ENCODE measurements around the gene GPC3.
A peak's percentile ranks its signal among the peaks of the same experiment; 100 is the strongest.
"Not testable (repeated sequence)": the region's sequence is repeated elsewhere in the genome, so short reads cannot be mapped to it uniquely, and the experiment has no call there.

GPC3 gene

GRCh38 chrX:133985164-133985966, at the start of gene GPC3:
Gene GPC3, minus strand, starts transcription at chrX:133985594.
- no peaks in the 10 kb centered on the region for H3K9me3 Mint-ChIP-seq (ENCODE audit: low read depth)
- peaks cover 12% of the 10 kb centered on the region for H3K27me3 Mint-ChIP-seq
- H3K36me3 Mint-ChIP-seq, result no peaks in the 10 kb centered on the region
- no peak within 1 kb of the TSS for H3K27ac Mint-ChIP-seq
- H3K4me3 Mint-ChIP-seq, result peak within 1 kb of the TSS; percentile 77
- H3K4me1 Mint-ChIP-seq (ENCODE audit: low read depth), result peaks cover 8% of the 10 kb centered on the region

GRCh38 chrX:134032441-134032840, 47.0 kb upstream of the GPC3 start:
- Mint-ChIP-seq H3K36me3 (no peaks in the 10 kb centered on the region), H3K27ac (no peak overlapping the region), H3K4me1 (ENCODE audit: low read depth) (no peaks in the 10 kb centered on the region), H3K4me3 (no peak overlapping the region), H3K9me3 (ENCODE audit: low read depth) (no peaks in the 10 kb centered on the region), H3K27me3 (no peaks in the 10 kb centered on the region)

- H3K27ac Mint-ChIP-seq, result no peak overlapping the region
- no peaks in the 10 kb centered on the region for H3K9me3 Mint-ChIP-seq (ENCODE audit: low read depth)
- no peaks in the 10 kb centered on the region for H3K27me3 Mint-ChIP-seq
- no peaks in the 10 kb centered on the region for H3K36me3 Mint-ChIP-seq
- peaks cover 8% of the 10 kb centered on the region for H3K4me1 Mint-ChIP-seq (ENCODE audit: low read depth)
- peak overlapping the region; percentile 40 for H3K4me3 Mint-ChIP-seq
Measured at GRCh38 chrX:134026565-134027311, 41.3 kb upstream of the GPC3 start.

DNA sequence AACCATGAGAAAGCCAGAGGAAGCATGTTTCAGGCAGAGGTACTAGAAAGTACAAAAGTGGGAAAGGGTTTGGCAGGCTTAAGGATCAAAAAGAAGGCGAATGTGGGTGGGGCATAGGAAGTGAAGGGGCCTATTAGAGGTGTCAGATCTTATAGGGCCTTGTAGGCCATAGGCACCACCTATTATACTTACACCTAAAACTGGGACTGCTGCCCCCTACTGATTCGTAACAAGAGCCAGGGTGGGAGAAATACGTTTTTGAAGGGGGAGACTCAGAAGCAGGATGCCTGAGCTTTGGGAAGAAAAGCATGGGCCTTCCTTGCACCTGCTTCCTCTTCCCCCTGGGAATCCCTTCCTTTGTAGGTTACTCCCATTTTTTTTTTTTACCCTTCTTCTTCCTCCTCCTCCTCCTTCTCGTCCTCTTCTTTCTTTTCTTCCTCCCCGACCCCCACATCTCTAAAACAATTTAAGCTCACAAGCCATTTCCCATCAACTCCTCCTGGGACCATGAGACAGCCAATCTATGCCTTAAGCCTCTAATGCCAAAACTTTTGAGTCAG, 40.7 kb upstream of the GPC3 start:
- Mint-ChIP-seq H3K9me3 (ENCODE audit: low read depth) (no peaks in the 10 kb centered on the region), H3K27me3 (no peaks in the 10 kb centered on the region), H3K4me3 (peak overlapping the region; percentile 40), H3K27ac (no peak overlapping the region), H3K4me1 (ENCODE audit: low read depth) (peaks cover 8% of the 10 kb centered on the region), H3K36me3 (no peaks in the 10 kb centered on the region)

- no peaks in the 10 kb centered on the region for H3K36me3 Mint-ChIP-seq
- H3K4me1 Mint-ChIP-seq (ENCODE audit: low read depth), result peaks cover 8% of the 10 kb centered on the region
- H3K27me3 Mint-ChIP-seq, result no peaks in the 10 kb centered on the region
- no peaks in the 10 kb centered on the region for H3K9me3 Mint-ChIP-seq (ENCODE audit: low read depth)
- no peak overlapping the region for H3K27ac Mint-ChIP-seq
- no peak overlapping the region for H3K4me3 Mint-ChIP-seq
Measured at GRCh38 chrX:134024686-134025377, 39.4 kb upstream of the GPC3 start.

- Mint-ChIP-seq H3K27ac (no peak overlapping the region), H3K36me3 (no peaks in the 10 kb centered on the region), H3K9me3 (ENCODE audit: low read depth) (no peaks in the 10 kb centered on the region), H3K27me3 (no peaks in the 10 kb centered on the region), H3K4me1 (ENCODE audit: low read depth) (peaks cover 8% of the 10 kb centered on the region), H3K4me3 (no peak overlapping the region)
Measured at GRCh38 chrX:134023851-134024281, 38.5 kb upstream of the GPC3 start.

DNA sequence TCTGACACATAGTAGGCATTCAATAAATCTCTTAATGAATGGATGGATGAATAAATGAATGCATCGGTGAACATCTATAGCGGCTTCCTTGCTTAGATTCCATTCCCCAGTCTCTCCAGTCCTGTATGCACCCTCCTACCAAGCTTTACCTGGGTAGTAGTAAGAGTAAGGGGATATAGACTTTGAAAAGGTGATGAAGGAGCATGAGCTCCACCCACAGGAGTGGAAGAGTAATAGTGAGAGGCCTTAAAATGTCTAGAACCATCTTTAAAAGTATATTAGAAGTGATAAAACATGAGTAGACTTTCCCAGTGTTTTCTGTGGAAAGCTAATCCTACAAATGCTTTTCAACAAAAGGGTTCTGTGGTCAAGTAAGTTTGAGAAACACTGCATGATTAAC, 35.5 kb upstream of the GPC3 start:
- Mint-ChIP-seq H3K27me3 (no peaks in the 10 kb centered on the region), H3K27ac (no peak overlapping the region)

DNA sequence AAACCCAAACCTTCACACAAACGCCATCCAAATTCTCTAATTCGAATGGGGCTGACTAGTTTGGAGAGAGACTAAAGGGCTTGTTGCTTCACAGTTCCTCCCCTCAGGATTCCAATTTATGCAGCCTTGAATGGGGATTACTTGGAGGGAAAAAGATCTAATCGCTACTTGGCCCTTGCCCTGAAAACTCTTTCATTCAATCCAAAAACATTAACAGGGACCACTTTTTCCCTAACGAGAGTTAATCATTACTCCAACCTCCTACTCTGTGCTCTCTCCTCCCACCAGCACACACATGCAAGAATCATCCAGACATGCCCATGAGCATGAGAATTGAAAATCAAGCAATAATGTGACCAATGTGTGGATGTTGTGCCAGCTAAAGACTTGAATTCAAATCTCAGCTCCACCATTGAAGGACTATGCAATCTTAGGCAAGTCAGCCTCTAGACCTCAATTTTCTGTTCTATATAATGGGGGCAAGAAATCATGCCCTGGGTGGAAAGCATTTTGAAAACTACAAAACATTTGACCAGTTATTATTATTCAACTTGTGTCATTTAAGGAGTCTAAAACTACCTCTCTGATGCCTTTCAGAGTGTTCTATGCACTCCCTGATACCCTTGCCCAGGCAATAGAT, 34.3 kb upstream of the GPC3 start:
- no peaks in the 10 kb centered on the region for H3K27me3 Mint-ChIP-seq
- no peak overlapping the region for H3K27ac Mint-ChIP-seq
- H3K4me3 Mint-ChIP-seq, result no peak overlapping the region
- no peaks in the 10 kb centered on the region for H3K4me1 Mint-ChIP-seq (ENCODE audit: low read depth)
- H3K36me3 Mint-ChIP-seq, result no peaks in the 10 kb centered on the region
- H3K9me3 Mint-ChIP-seq (ENCODE audit: low read depth), result no peaks in the 10 kb centered on the region

More for the DNA sequence above, 35.5 kb upstream of the GPC3 start:
- Mint-ChIP-seq H3K4me3 (no peak overlapping the region), H3K9me3 (ENCODE audit: low read depth) (no peaks in the 10 kb centered on the region), H3K36me3 (no peaks in the 10 kb centered on the region), H3K4me1 (ENCODE audit: low read depth) (no peaks in the 10 kb centered on the region)

DNA sequence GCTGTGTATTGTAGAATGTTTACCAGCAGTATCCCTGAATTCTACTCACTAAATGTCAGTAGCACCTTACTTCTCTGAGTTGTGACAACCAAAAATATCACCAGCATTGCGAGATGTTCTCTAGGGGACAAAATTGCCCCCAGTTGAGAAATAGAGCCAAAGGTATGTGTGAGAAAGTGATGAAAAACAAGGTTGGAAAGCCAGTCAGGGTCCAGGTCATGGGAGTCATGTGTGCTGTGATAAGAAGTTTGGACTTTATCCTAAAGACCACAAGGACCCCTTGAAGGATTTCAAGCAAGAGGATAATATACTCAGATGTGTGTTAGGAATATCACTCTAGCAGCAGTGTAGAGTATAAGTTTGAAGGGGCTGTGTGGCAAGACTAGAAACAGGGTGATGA, 30.9 kb upstream of the GPC3 start:
- not testable (repeated sequence) for H3K4me1 Mint-ChIP-seq (ENCODE audit: low read depth); H3K36me3 Mint-ChIP-seq; H3K27me3 Mint-ChIP-seq; H3K4me3 Mint-ChIP-seq; H3K27ac Mint-ChIP-seq; H3K9me3 Mint-ChIP-seq (ENCODE audit: low read depth)

GRCh38 chrX:134015510-134015909, 30.1 kb upstream of the GPC3 start:
- H3K27ac Mint-ChIP-seq; H3K36me3 Mint-ChIP-seq; H3K9me3 Mint-ChIP-seq (ENCODE audit: low read depth); H3K4me1 Mint-ChIP-seq (ENCODE audit: low read depth); H3K27me3 Mint-ChIP-seq; H3K4me3 Mint-ChIP-seq: not testable (repeated sequence)

DNA sequence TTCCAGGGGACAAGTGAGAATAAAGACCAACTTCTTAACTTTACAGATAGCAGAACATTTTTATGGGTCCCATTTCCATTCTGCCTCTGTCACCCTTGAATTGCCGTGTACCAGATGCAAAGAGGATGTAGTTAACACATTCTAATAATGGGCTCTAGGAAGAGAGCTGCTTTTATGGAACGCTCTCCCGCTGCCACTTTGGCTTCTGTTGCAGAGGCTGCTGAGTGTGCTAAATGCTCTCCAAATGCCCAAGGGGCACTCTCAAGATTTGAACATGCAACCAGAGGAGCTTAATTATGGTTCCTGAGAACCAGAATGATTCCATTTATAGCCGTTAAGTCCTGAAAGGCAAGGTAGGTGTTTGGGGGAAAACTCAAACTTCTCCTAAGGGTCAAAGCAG, 28.1 kb upstream of the GPC3 start:
- H3K4me3 Mint-ChIP-seq, result no peak overlapping the region
- no peaks in the 10 kb centered on the region for H3K36me3 Mint-ChIP-seq
- no peaks in the 10 kb centered on the region for H3K27me3 Mint-ChIP-seq
- no peaks in the 10 kb centered on the region for H3K4me1 Mint-ChIP-seq (ENCODE audit: low read depth)
- no peaks in the 10 kb centered on the region for H3K9me3 Mint-ChIP-seq (ENCODE audit: low read depth)
- no peak overlapping the region for H3K27ac Mint-ChIP-seq

DNA sequence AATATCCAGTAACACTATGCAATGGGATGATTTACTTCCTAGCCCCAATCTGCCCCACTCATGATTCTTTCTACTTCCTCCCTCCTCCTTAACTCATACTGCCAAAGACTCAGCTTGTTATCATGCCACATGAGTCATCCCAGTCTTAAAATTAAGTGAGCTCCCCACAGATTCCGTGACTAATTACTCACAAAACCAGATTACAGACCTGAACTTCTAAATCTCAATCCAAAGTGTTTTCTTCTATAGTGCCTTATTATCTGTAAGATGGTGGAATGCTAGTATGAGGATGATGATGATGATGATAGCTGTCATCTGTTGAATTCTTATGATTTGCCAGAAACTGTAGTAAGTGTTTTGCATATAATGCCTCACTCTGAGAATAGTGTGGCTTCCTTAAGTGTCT, 27.7 kb upstream of the GPC3 start:
- Mint-ChIP-seq H3K27ac (no peak overlapping the region), H3K36me3 (no peaks in the 10 kb centered on the region), H3K27me3 (no peaks in the 10 kb centered on the region), H3K4me3 (no peak overlapping the region), H3K9me3 (ENCODE audit: low read depth) (no peaks in the 10 kb centered on the region), H3K4me1 (ENCODE audit: low read depth) (no peaks in the 10 kb centered on the region)

DNA sequence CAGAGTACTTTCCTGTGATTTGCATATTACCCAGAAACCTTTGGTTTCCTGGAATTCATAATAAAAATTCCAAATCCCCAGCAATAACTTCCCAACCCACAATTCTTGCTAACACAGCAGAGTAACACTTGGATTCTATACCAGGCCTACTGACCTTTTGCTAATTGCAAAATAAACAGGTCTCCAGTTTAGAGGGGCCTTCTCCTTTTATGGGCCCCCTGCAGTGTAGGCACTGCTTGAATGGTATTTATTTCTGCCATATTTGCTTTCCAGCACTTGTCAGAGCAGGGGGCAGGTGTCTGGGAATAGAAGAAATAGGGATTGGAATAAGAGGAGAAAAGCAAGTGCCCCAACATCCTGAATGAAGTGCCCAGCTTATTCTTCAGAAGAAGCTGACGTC, 25.3 kb upstream of the GPC3 start:
- Mint-ChIP-seq H3K4me1 (ENCODE audit: low read depth) (peaks cover 3% of the 10 kb centered on the region), H3K9me3 (ENCODE audit: low read depth) (no peaks in the 10 kb centered on the region), H3K4me3 (no peak overlapping the region), H3K27me3 (no peaks in the 10 kb centered on the region), H3K27ac (no peak overlapping the region), H3K36me3 (no peaks in the 10 kb centered on the region)

- Mint-ChIP-seq H3K4me1 (ENCODE audit: low read depth) (peaks cover 3% of the 10 kb centered on the region), H3K9me3 (ENCODE audit: low read depth) (no peaks in the 10 kb centered on the region), H3K36me3 (no peaks in the 10 kb centered on the region), H3K27ac (no peak overlapping the region), H3K27me3 (no peaks in the 10 kb centered on the region), H3K4me3 (no peak overlapping the region)
Measured at GRCh38 chrX:134007716-134008115, 22.3 kb upstream of the GPC3 start.

Data from activated naive CD8-positive, alpha-beta T cell (primary cell).